ENCODE measurements around the gene LSAMP.

LSAMP gene

GRCh38 chr3:116155841-116156240 is 289.4 kb downstream of the LSAMP start:
- DNase-seq: no peak

GRCh38 chr3:116154389-116154788 is 290.9 kb downstream of the LSAMP start:
- DNase-seq: no peak

GRCh38 chr3:116153174-116153573 is 292.1 kb downstream of the LSAMP start:
- DNase-seq: no peak

GRCh38 chr3:116150655-116151167 is 294.6 kb downstream of the LSAMP start:
- DNase-seq: no peak

GRCh38 chr3:116148881-116149851 is 296.1 kb downstream of the LSAMP start:
- no peak for DNase-seq

GRCh38 chr3:116145613-116146012 is 299.7 kb downstream of the LSAMP start:
- no peak for DNase-seq

- DNase-seq: peak in 1 of 2 experiments; percentile 26
Observed at GRCh38 chr3:116141724-116142123, 303.6 kb downstream of the LSAMP start.

- peak in 1 of 2 experiments; percentile 50 for DNase-seq
Observed at GRCh38 chr3:116140100-116140689, 305.1 kb downstream of the LSAMP start.

- no peak for DNase-seq
Observed at GRCh38 chr3:116139641-116140040, 305.6 kb downstream of the LSAMP start.

GRCh38 chr3:116135457-116136085 is 309.7 kb downstream of the LSAMP start:
- DNase-seq: no peak

GRCh38 chr3:116129187-116129946 is 315.9 kb downstream of the LSAMP start:
- DNase-seq: no peak

GRCh38 chr3:116127464-116127863 is 317.8 kb downstream of the LSAMP start:
- DNase-seq: no peak

GRCh38 chr3:116124166-116124565 is 321.1 kb downstream of the LSAMP start:
- DNase-seq: no peak

- DNase-seq: peak; percentile 32 to 41
Observed at GRCh38 chr3:116118475-116119169, 326.7 kb downstream of the LSAMP start.

GRCh38 chr3:116114586-116114985 is 330.7 kb downstream of the LSAMP start:
- no peak for DNase-seq

- no peak for DNase-seq
Observed at GRCh38 chr3:116112696-116113095, 332.6 kb downstream of the LSAMP start.

GRCh38 chr3:116111765-116112164 is 333.5 kb downstream of the LSAMP start:
- no peak for DNase-seq

- DNase-seq: no peak
Observed at GRCh38 chr3:116103868-116104530, 341.3 kb downstream of the LSAMP start.

- no peak for DNase-seq
Observed at GRCh38 chr3:116102037-116102436, 343.2 kb downstream of the LSAMP start.

- no peak for DNase-seq
Observed at GRCh38 chr3:116097226-116097625, 348.1 kb downstream of the LSAMP start.

- no peak for DNase-seq
Observed at GRCh38 chr3:116096631-116097030, 348.7 kb downstream of the LSAMP start.

Data from NCI-H526 (cell line).